ENCODE data around the gene RASEF. TPM values are rescaled to one million over a fixed set of nuclear protein-coding genes. Genes with fewer than 3 reads are reported as not detected.
A peak's percentile ranks its signal among the peaks of the same experiment; 100 is the strongest.
"Not testable (repeated sequence)": the region's sequence is repeated elsewhere in the genome, so short reads cannot be mapped to it uniquely, and the experiment has no call there.

Gene RASEF
- total RNA-seq, 1 experiment from 2014 or later = 12.3 TPM

DNA sequence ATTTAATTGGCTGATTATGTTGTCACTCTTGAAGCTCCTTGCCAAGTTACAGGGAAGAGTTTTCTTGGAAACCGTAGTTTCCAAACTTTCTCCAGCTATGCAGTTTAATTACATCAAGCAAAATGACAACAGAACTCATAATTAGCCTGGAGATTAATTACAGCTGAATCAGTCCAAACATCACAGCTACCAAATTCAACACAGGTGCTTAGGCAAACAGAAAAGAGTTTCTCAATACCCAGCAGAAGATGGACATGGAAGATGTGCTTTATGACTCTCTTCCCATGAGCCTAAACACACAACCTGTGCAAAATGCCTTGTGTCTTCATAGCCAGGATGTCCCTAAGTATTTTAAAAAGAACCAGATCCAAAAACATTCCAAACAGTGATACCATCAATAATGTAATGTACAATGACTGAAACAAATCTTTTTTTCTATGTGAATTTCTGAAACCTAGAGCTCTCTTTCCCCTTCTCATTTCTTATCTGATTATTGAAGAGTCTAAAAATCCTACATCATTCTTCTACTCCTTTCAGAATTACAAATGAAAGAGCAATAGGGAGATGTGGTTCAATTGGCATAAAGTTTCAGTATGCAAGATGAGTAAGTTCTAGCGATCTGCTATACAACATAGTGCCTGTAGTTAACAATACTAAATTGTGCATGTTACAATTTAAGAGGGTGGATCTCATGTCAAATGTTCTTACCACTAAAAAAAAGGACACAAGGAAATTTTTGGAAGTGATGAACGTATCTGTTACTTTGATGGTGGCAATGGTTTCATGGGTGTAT is 124.3 kb downstream of the RASEF start:
- no peaks in the 10 kb centered on the region for H3K36me3 ChIP-seq (ENCODE audit: low read depth, low read length)
- H3F3A ChIP-seq (ENCODE audit: low read length, unreplicated experiment) = peaks cover 3% of the 10 kb centered on the region
- no peak overlapping the region for H3K4me2 ChIP-seq (ENCODE audit: low read length)
- H2AFZ ChIP-seq (ENCODE audit: low read length) = no peak overlapping the region
- no peak overlapping the region for H3K27ac ChIP-seq (ENCODE audit: low read length)
- ChIA-PET CTCF (no interaction called here), POLR2A (ENCODE audit: unreplicated experiment) (no interaction called here)
- H3K4me3 ChIP-seq (ENCODE audit: low read length) = no peak overlapping the region
- TF ChIP-seq EZH2phosphoT487 (IDR thresholded peaks at IDR 0.05; ENCODE audit: borderline replicate concordance, low read length) (no peak), EZH2 (IDR thresholded peaks at IDR 0.05; ENCODE audit: low read length, unreplicated experiment) (no peak)
- TF ChIP-seq, protein P1, sequence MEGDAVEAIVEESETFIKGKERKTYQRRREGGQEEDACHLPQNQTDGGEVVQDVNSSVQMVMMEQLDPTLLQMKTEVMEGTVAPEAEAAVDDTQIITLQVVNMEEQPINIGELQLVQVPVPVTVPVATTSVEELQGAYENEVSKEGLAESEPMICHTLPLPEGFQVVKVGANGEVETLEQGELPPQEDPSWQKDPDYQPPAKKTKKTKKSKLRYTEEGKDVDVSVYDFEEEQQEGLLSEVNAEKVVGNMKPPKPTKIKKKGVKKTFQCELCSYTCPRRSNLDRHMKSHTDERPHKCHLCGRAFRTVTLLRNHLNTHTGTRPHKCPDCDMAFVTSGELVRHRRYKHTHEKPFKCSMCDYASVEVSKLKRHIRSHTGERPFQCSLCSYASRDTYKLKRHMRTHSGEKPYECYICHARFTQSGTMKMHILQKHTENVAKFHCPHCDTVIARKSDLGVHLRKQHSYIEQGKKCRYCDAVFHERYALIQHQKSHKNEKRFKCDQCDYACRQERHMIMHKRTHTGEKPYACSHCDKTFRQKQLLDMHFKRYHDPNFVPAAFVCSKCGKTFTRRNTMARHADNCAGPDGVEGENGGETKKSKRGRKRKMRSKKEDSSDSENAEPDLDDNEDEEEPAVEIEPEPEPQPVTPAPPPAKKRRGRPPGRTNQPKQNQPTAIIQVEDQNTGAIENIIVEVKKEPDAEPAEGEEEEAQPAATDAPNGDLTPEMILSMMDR (conservative IDR thresholded peaks at IDR 0.05; ENCODE audit: low read depth, low read length) = no peak
- no peak for DNase-seq
- intact Hi-C loops (cut with micrococcal nuclease) = no loop called here
- H3K9ac ChIP-seq (ENCODE audit: low read length) = no peak overlapping the region
- H3K27me3 ChIP-seq (ENCODE audit: low read length) = no peaks in the 10 kb centered on the region
- H3K9me3 ChIP-seq (ENCODE audit: low read length) = no peaks in the 10 kb centered on the region
- H4K20me1 ChIP-seq (ENCODE audit: low read length) = no peaks in the 10 kb centered on the region
- ATAC-seq = no peak
- no peaks in the 10 kb centered on the region for H3K79me2 ChIP-seq (ENCODE audit: low read length)
- H3K4me1 ChIP-seq (ENCODE audit: insufficient read depth, low read length) = peaks cover 35% of the 10 kb centered on the region
- no TSS peak for BruUV-seq (replicated peaks)
- no peaks in the 10 kb centered on the region for H3K9me2 ChIP-seq (replicated peaks; ENCODE audit: low read length)

DNA sequence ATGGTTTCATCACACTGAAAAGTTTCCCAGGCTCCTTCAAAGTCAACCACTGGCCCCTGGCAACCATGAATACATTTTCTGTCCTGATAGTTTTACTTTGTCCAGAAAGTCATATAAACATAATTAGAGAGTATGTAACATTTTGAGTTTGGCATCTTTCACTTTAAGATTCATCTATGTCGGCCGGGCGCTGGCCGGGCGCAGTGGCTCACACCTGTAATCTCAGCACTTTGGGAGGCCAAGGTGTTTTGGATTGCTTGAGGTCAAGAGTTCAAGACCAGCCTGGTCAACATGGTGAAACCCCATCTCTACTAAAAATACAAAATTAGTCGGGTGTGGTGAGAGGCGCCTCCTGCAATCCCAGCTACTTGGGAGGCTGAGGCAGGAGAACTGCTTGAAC is 126.4 kb downstream of the RASEF start:
- POLR2A ChIA-PET (ENCODE audit: unreplicated experiment); DNase-seq; H4K20me1 ChIP-seq (ENCODE audit: low read length); H3K27ac ChIP-seq (ENCODE audit: low read length); H3K9me2 ChIP-seq (replicated peaks; ENCODE audit: low read length); H3K9me3 ChIP-seq (ENCODE audit: low read length); H3K9ac ChIP-seq (ENCODE audit: low read length); H3K4me3 ChIP-seq (ENCODE audit: low read length); H3K79me2 ChIP-seq (ENCODE audit: low read length); H2AFZ ChIP-seq (ENCODE audit: low read length); H3K36me3 ChIP-seq (ENCODE audit: low read depth, low read length); CTCF ChIA-PET; H3K4me2 ChIP-seq (ENCODE audit: low read length); H3K27me3 ChIP-seq (ENCODE audit: low read length); BruUV-seq (replicated peaks); intact Hi-C loops (cut with micrococcal nuclease); H3F3A ChIP-seq (ENCODE audit: low read length, unreplicated experiment); ATAC-seq: not testable (repeated sequence)
- H3K4me1 ChIP-seq (ENCODE audit: insufficient read depth, low read length) = peaks cover 35% of the 10 kb centered on the region

DNA sequence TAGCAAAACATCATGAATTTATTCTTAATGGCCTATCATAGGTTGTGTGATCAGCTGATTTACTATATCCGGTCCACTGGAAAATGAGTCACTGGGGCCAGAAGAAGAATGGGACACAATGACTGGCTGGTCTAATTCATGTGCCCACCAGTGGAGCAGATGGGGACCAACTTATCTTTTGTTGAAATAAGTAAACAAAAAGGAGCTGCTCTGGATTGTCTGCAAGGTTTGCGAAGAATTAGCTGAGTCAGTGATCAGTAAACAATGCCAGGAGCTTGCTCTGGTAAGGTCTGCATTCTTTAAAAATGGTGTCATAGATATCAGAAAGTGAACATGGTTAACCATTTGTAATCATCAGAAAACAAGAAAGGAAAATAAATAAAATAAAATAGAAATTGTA is 128.0 kb downstream of the RASEF start:
- POLR2A ChIA-PET (ENCODE audit: unreplicated experiment) = no interaction called here
- Histone ChIP-seq H3K79me2 (ENCODE audit: low read length) (no peaks in the 10 kb centered on the region), H2AFZ (ENCODE audit: low read length) (no peak overlapping the region), H3K27ac (ENCODE audit: low read length) (peak overlapping the region; percentile 58), H3K9me2 (replicated peaks; ENCODE audit: low read length) (no peaks in the 10 kb centered on the region), H3K36me3 (ENCODE audit: low read depth, low read length) (no peaks in the 10 kb centered on the region), H3K27me3 (ENCODE audit: low read length) (no peaks in the 10 kb centered on the region), H3F3A (ENCODE audit: low read length, unreplicated experiment) (peaks cover 3% of the 10 kb centered on the region), H3K4me3 (ENCODE audit: low read length) (no peak overlapping the region), H3K4me1 (ENCODE audit: insufficient read depth, low read length) (peaks cover 33% of the 10 kb centered on the region), H3K9me3 (ENCODE audit: low read length) (no peaks in the 10 kb centered on the region), H4K20me1 (ENCODE audit: low read length) (no peaks in the 10 kb centered on the region), H3K4me2 (ENCODE audit: low read length) (peak overlapping the region; percentile 1; the same call in 1 of the 2 replicates), H3K9ac (ENCODE audit: low read length) (no peak overlapping the region)
- ATAC-seq (peak; percentile 92), DNase-seq (peak; percentile 87)
- intact Hi-C loops (cut with micrococcal nuclease) = no loop called here
- CTCF ChIA-PET = no interaction called here
- no TSS peak for BruUV-seq (replicated peaks)
- TF ChIP-seq EZH2 (IDR thresholded peaks at IDR 0.05; ENCODE audit: low read length, unreplicated experiment) (no peak), EZH2phosphoT487 (IDR thresholded peaks at IDR 0.05; ENCODE audit: borderline replicate concordance, low read length) (no peak)
- TF ChIP-seq, protein P1 (conservative IDR thresholded peaks at IDR 0.05; ENCODE audit: low read depth, low read length) = no peak

DNA sequence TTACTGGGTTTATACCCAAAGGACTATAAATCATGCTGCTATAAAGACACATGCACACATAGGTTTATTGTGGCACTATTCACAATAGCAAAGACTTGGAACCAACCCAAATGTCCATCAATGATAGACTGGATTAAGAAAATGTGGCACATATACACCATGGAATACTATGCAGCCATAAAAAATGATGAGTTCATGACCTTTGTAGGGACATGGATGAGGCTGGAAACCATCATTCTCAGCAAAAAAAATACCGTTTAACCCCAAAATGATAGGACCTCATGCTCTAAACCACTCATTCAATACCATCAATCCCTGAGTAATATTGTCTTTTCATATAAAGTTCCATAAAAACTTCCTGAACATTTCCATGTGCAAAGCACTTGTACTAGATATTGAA is 128.9 kb downstream of the RASEF start:
- H3K4me1 ChIP-seq (ENCODE audit: insufficient read depth, low read length) = peaks cover 25% of the 10 kb centered on the region
- H2AFZ ChIP-seq (ENCODE audit: low read length); H3K4me3 ChIP-seq (ENCODE audit: low read length); DNase-seq; H3K27me3 ChIP-seq (ENCODE audit: low read length); H4K20me1 ChIP-seq (ENCODE audit: low read length); H3K9me3 ChIP-seq (ENCODE audit: low read length); H3F3A ChIP-seq (ENCODE audit: low read length, unreplicated experiment); H3K9me2 ChIP-seq (replicated peaks; ENCODE audit: low read length); POLR2A ChIA-PET (ENCODE audit: unreplicated experiment); H3K79me2 ChIP-seq (ENCODE audit: low read length); H3K36me3 ChIP-seq (ENCODE audit: low read depth, low read length); H3K27ac ChIP-seq (ENCODE audit: low read length); H3K4me2 ChIP-seq (ENCODE audit: low read length); BruUV-seq (replicated peaks); ATAC-seq; CTCF ChIA-PET; H3K9ac ChIP-seq (ENCODE audit: low read length); intact Hi-C loops (cut with micrococcal nuclease): not testable (repeated sequence)
